T47D (cell line): ENCODE results near the gene ASB18.

Experiments
- DNase-seq, 2 experiments: peaks; one replicate each; pipeline versions ENCODE4 v3.0.0 to v3.0.0-alpha.2; 2011 to 2012; ENCODE audit warnings: low read depth in 1 of 2, low spot score in 1 of 2
- JUND ChIP-seq: IDR thresholded peaks from 2 replicates; pipeline ENCODE4 v1.6.1; 2012; ENCODE audit warnings: low read depth
- in situ Hi-C: cut with HindIII; loops from 2 replicates; pipeline ENCODE4 v1.10.0; 2016; ENCODE audit warnings: low sequenced_read_pairs, low pct_unique_long_range_greater_than_20kb

Gene ASB18

DNA sequence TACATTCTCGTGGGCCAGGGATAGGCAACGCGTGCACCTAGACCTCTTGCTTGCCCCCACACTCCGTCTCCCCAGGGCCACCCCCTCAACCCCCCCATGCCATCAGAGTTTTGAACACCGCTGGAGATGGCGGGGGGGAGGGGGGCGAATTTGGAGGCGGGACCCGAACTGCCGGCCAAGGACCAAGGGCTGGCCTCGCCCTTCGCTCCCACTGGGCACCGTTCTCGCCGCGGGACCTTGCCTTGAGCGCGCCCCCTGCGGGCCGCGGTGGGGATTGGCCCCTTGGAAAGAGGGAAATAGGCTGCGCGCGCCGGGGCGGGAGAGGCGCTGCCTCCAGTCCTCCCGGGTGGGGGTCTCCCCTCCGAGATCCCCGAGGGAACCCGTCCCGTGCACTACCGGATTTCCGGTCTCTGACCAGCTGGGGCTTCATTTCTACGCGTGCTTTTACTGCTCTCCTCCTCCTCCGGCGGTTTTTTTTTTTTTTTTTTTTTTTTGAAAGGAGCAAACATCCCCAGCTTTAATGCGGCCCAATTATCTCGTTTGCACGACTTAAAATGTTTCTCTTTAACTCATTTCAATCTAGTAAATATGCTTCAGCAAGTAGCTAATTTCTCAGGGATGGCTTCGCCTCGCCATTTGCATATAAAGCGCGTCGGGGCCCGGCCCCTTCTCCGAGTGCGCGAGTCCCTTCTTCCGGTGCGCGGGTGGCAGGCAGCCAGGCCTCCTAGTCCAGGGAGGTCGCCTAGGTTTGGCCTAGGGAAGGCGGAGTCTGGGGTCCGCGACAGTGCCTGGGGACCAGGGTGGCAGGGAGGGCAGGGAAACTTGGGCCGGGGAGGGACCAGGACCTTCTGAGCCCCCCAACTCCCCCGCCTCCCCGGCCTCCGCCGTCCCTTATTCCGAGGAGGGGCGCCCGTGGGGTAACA lies 86.0 kb downstream of the ASB18 start:
- in situ Hi-C loops, result no loop called here
- no peak for DNase-seq
- TF ChIP-seq JUND, result no peak

- in situ Hi-C loops, result no loop called here
- DNase-seq, result peak in 1 of 2 experiments; percentile 30
- no peak for TF ChIP-seq JUND
These were observed 86.6 kb downstream of the ASB18 start for GRCh38 chr2:236177604-236177966.

DNA sequence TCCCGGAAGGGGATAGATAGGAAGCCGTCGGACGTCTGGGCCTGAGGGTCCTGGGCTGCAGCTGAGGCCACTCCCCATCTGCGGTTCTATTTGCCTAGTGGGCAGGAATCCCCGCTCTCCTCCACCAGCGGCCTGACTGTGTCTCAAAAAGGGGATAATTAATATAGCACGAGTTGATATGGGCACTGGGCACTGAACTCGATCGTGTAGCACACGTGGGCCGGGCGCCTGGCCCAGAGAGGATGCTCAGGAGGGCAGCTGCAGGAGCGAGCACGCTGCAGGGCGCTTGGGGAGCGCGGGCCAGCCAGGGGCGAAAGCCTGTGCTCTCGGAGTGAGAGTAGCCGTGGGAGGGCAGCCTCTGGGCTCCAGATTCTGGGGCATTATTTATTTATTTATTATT lies 87.3 kb downstream of the ASB18 start:
- TF ChIP-seq JUND, result no peak
- in situ Hi-C loops, result no loop called here
- no peak for DNase-seq

- no peak for TF ChIP-seq JUND
- DNase-seq, result peak in 1 of 2 experiments; percentile 31
- in situ Hi-C loops, result no loop called here
These were observed 87.8 kb downstream of the ASB18 start for GRCh38 chr2:236176417-236176816.

DNA sequence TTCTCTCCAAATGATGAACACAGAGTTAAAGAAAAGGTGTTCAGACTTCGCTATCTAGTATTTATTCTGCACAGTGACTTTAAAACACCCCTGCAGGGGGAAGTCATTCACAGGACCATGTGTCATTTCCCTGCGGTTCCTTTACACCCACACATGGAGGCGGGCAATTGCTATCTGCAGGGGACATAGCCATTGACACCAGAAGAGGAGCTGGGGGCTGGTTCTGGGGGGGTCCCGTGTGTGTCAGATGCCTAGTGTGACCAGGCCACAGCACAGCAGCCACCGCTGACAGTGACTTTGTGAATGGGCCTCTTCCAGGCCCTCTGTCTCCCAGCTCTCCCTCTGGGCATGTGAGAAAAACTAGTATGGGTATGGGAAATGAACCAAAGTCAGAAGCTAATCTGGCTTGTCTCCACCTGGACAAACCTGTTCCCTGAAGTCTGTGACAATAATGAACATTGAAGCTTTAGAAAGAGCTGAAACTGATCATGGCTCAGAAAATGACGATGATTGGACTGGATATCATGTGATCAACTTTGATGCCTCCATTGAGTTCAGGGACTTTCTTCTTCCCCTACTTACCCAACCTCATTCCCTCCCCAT lies 88.6 kb downstream of the ASB18 start:
- in situ Hi-C loops, result no loop called here
- no peak for TF ChIP-seq JUND
- DNase-seq, result peak in 1 of 2 experiments; percentile 35

- no peak for DNase-seq
- in situ Hi-C loops, result no loop called here
- no peak for TF ChIP-seq JUND
These were observed 90.2 kb downstream of the ASB18 start for GRCh38 chr2:236173729-236174607.

GRCh38 chr2:236173036-236173728 lies 91.0 kb downstream of the ASB18 start:
- DNase-seq, result no peak
- in situ Hi-C loops, result no loop called here

DNA sequence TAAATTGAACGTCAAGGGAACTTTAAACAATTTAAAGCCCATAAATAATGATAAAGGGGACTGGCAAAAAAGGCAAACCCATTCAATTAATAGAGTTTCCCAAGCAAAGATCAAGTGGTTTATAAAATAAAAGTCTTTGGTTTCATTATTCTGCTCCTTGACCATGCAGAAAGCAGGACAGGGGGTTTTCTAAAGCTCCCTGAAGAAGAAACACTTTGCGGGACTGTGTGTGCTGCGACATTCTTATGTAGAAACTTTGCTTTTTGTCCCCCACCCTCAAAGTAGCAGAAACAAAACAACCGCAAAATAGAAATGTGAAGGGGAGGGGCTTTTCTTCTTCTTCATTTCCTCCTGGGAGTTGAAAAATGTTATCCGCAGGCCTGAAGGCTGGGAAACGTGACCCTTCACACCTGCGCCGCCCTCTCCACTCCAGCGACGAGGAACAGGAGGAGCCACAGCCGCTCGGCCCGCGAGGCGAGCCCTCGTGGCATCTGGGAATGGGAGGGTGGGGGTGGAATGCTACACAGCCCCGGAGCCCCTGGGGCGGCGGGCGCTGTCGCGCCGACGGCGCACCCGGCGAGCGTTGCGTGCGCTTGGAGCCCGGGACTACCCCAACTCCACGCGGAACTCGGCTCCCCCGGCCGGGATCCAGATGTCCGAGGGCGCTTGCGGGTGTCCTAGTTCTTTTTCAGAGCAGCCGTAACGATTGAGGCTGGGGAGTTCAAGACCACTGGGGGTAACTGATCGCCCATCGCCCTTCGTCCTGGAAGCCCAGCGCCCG lies 91.8 kb downstream of the ASB18 start:
- in situ Hi-C loops, result no loop called here
- TF ChIP-seq JUND, result no peak
- DNase-seq, result no peak

More at GRCh38 chr2:236173036-236173728, 91.0 kb downstream of the ASB18 start:
- TF ChIP-seq JUND, result no peak

DNA sequence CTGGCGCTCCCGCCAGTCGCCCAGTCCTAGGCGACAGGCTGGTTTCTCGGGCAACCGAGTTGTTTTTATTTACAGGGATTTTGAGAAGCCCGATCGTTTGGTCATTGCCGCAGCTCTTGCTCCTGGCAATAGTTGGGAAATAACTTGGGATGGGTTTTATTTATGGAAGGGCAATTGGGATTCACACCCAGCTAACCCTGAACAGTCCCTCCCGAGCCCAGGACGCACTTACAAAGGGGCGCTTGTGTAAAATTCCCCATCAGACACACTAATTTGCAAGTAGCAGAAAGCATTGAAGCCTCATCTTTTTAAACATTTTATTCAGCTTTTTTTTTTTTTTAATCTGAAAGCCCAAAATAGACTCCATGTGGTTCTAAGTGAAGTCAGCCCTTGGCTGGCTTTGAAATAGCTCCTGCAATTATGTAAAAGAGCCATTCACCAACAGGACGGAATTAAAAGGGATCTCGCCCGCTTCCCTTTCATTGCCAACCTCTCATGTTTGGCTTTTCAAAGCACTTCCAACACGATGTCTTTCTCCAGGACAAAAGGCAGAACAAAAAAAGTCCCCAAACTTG lies 92.4 kb downstream of the ASB18 start:
- no peak for TF ChIP-seq JUND
- DNase-seq, result no peak
- in situ Hi-C loops, result no loop called here

- DNase-seq, result no peak
- TF ChIP-seq JUND, result no peak
- in situ Hi-C loops, result no loop called here
These were observed 93.0 kb downstream of the ASB18 start for GRCh38 chr2:236171181-236171679.

GRCh38 chr2:236170590-236171165 lies 93.5 kb downstream of the ASB18 start:
- no peak for TF ChIP-seq JUND
- no peak for DNase-seq
- in situ Hi-C loops, result no loop called here
